SW 1271 (cell line): ENCODE data around the gene PLBD1.

Experiments used
- DNase-seq, 2 experiments: peaks; one replicate each; lab custom pipeline; 2025; lab: John Stamatoyannopoulos, UW

The PLBD1 gene

GRCh38 chr12:14570231-14570630 is 2.5 kb upstream of the PLBD1 start:
- no peak for DNase-seq

GRCh38 chr12:14564336-14564959 is 3.2 kb downstream of the PLBD1 start:
- DNase-seq: no peak

- no peak for DNase-seq
These were observed 4.6 kb downstream of the PLBD1 start for GRCh38 chr12:14563046-14563445.

GRCh38 chr12:14562279-14562678 is 5.4 kb downstream of the PLBD1 start:
- no peak for DNase-seq

GRCh38 chr12:14561677-14562238 is 5.9 kb downstream of the PLBD1 start:
- no peak for DNase-seq

- DNase-seq: no peak
These were observed 6.6 kb downstream of the PLBD1 start for GRCh38 chr12:14560904-14561574.

- DNase-seq: no peak
These were observed 9.2 kb downstream of the PLBD1 start for GRCh38 chr12:14558473-14558959.

GRCh38 chr12:14557966-14558365 is 9.7 kb downstream of the PLBD1 start:
- no peak for DNase-seq

- peak in 1 of 2 experiments; percentile 24 for DNase-seq
These were observed 13.2 kb downstream of the PLBD1 start for GRCh38 chr12:14554281-14555007.

GRCh38 chr12:14548609-14549008 is 19.1 kb downstream of the PLBD1 start:
- no peak for DNase-seq

GRCh38 chr12:14547571-14547970 is 20.1 kb downstream of the PLBD1 start:
- no peak for DNase-seq

- no peak for DNase-seq
These were observed 22.2 kb downstream of the PLBD1 start for GRCh38 chr12:14545144-14546124.

- no peak for DNase-seq
These were observed 26.8 kb downstream of the PLBD1 start for GRCh38 chr12:14540801-14541462.

- DNase-seq: no peak
These were observed 30.6 kb downstream of the PLBD1 start for GRCh38 chr12:14537088-14537487.

- no peak for DNase-seq
These were observed 35.5 kb downstream of the PLBD1 start for GRCh38 chr12:14532152-14532551.

- no peak for DNase-seq
These were observed 41.7 kb downstream of the PLBD1 start for GRCh38 chr12:14525964-14526363.

- no peak for DNase-seq
These were observed 45.9 kb downstream of the PLBD1 start for GRCh38 chr12:14521822-14522221.

- DNase-seq: no peak
These were observed 52.7 kb downstream of the PLBD1 start for GRCh38 chr12:14514946-14515345.

GRCh38 chr12:14514154-14514842 is 53.4 kb downstream of the PLBD1 start:
- DNase-seq: no peak

GRCh38 chr12:14510574-14510973 is 57.1 kb downstream of the PLBD1 start:
- DNase-seq: no peak
